A549 (cell line): ENCODE measurements around the gene BRAF. TPM values are rescaled to one million over a fixed set of nuclear protein-coding genes. Genes with fewer than 3 reads are reported as not detected.

ENCODE experiments used
- ATAC-seq, 2 experiments: fragments of 200-7000 bp in 1 of 2; fragments of >200 bp in 1 of 2; cut with Nextera tagmentation in 1 of 2; cut with Tn5 transposase in 1 of 2; 3 replicates each; pipeline versions ENCODE4 v1.8.0 to v1.9.1; 2018 to 2020; ENCODE audit warnings: mild to moderate bottlenecking in 1 of 2, moderate library complexity in 1 of 2
- CTCF ChIA-PET: fragments of 300-600 bp; sonication (Branson Sonifier 250); formaldehyde crosslinking; extraction: SDS; loops from one replicate; lab custom pipeline; 2021; ENCODE audit warnings: antibody characterized with exemption, inconsistent platforms; lab: Yijun Ruan, JAX
- POLR2A ChIA-PET: fragments of 350-600 bp; formaldehyde crosslinking; extraction: SDS; loops from one replicate; lab custom pipeline; 2021; ENCODE audit warnings: antibody characterized with exemption, inconsistent platforms; lab: Yijun Ruan, JAX
- DNase-seq, 2 experiments: peaks; one replicate each; pipeline versions ENCODE4 v3.0.0 to v3.0.0-alpha.2; 2011 to 2016; ENCODE audit warnings: low read depth in 1 of 2, low spot score in 1 of 2
- FAIRE-seq: peaks from 2 replicates; lab custom pipeline; 2011; peaks lifted over from hg19 to GRCh38; lab: Jason Lieb, UNC
- H3K27ac ChIP-seq, 2 experiments: fragments of >200 bp; sonication (Bioruptor Twin); formaldehyde crosslinking; 3 replicates each; pipeline ENCODE4 v1.5.1; 2016 to 2017
- H3K4me1 ChIP-seq: fragments of >200 bp; sonication (Bioruptor Twin); formaldehyde crosslinking; 3 replicates; pipeline ENCODE4 v1.6.1; 2016
- H3K4me2 ChIP-seq: fragments of >200 bp; sonication (Bioruptor Twin); formaldehyde crosslinking; 3 replicates; pipeline ENCODE4 v1.6.1; 2016
- H3K4me3 ChIP-seq: fragments of >200 bp; sonication (Bioruptor Twin); formaldehyde crosslinking; 3 replicates; pipeline ENCODE4 v1.5.1; 2016
- H3K9me3 ChIP-seq: fragments of >200 bp; sonication (Bioruptor Twin); formaldehyde crosslinking; 3 replicates; pipeline ENCODE4 v1.6.1; 2016
- ATOH8 ChIP-seq: fragments of 250-450 bp; sonication (Bioruptor Pico); IDR thresholded peaks from 2 replicates; pipeline ENCODE4 v1.5.0; 2020; ENCODE audit warnings: low read depth, mild to moderate bottlenecking, moderate library complexity
- CEBPB ChIP-seq, 2 experiments: fragments of >200 bp in 1 of 2; sonication (Bioruptor Twin) in 1 of 2; formaldehyde crosslinking in 1 of 2; IDR thresholded peaks; 2 replicates each; pipeline ENCODE4 v1.6.1; 2012 to 2016
- EHF ChIP-seq: fragments of 250-450 bp; sonication (Bioruptor Pico); IDR thresholded peaks from 2 replicates; pipeline ENCODE4 v1.5.0; 2020; ENCODE audit warnings: mild to moderate bottlenecking
- ELK1 ChIP-seq: fragments of 150-350 bp; IDR thresholded peaks from 2 replicates; pipeline ENCODE4 v1.6.1; 2014; ENCODE audit warnings: low read depth, mild to moderate bottlenecking, low read length
- FOXS1 ChIP-seq: fragments of 250-450 bp; sonication (Bioruptor Pico); IDR thresholded peaks from 2 replicates; pipeline ENCODE4 v1.5.0; 2020; ENCODE audit warnings: mild to moderate bottlenecking, moderate library complexity
- GATA3 ChIP-seq: IDR thresholded peaks from 2 replicates; pipeline ENCODE4 v1.6.1; 2012; ENCODE audit warnings: borderline replicate concordance
- HES2 ChIP-seq: fragments of >200 bp; sonication (Bioruptor Twin); formaldehyde crosslinking; IDR thresholded peaks from 2 replicates; pipeline ENCODE4 v1.6.1; 2016
- HMGXB4 ChIP-seq: fragments of 250-450 bp; sonication (Bioruptor Pico); IDR thresholded peaks from 2 replicates; pipeline ENCODE4 v1.5.0; 2021; ENCODE audit warnings: mild to moderate bottlenecking, moderate library complexity, borderline replicate concordance
- HOXB13 ChIP-seq: fragments of 250-450 bp; sonication (Bioruptor Pico); IDR thresholded peaks from 2 replicates; pipeline ENCODE4 v1.5.0; 2020; ENCODE audit warnings: low read depth, mild to moderate bottlenecking, moderate library complexity
- HOXB5 ChIP-seq: fragments of 250-450 bp; sonication (Bioruptor Pico); IDR thresholded peaks from 2 replicates; pipeline ENCODE4 v1.5.0; 2020; ENCODE audit warnings: mild to moderate bottlenecking, moderate library complexity
- JUNB ChIP-seq: fragments of >200 bp; sonication (Bioruptor Twin); formaldehyde crosslinking; IDR thresholded peaks from 2 replicates; pipeline ENCODE4 v1.6.1; 2016
- KDM1A ChIP-seq: fragments of 200-600 bp; sonication (generic); IDR thresholded peaks from 2 replicates; pipeline ENCODE4 v1.6.1; 2016; ENCODE audit warnings: low read depth, mild to moderate bottlenecking
- MAFK ChIP-seq: fragments of 450-650 bp; IDR thresholded peaks from 2 replicates; pipeline ENCODE4 v1.6.1; 2014; ENCODE audit not compliant: partially characterized antibody
- MYC ChIP-seq: IDR thresholded peaks from 2 replicates; pipeline ENCODE4 v1.6.1; 2012; ENCODE audit warnings: mild to moderate bottlenecking, inconsistent platforms, low read length, improper control_type of control experiment, borderline replicate concordance
- NR3C1 ChIP-seq: fragments of >200 bp; sonication (Bioruptor Twin); formaldehyde crosslinking; IDR thresholded peaks from 3 replicates; pipeline ENCODE4 v1.6.1; 2017
- PBX3 ChIP-seq: IDR thresholded peaks from 2 replicates; pipeline ENCODE4 v1.6.1; 2012
- PHF8 ChIP-seq: fragments of 200-600 bp; sonication (generic); IDR thresholded peaks from 2 replicates; pipeline ENCODE4 v1.6.1; 2016; ENCODE audit warnings: low read depth, mild to moderate bottlenecking, antibody characterized with exemption, moderate library complexity, borderline replicate concordance
- POLR2AphosphoS2 ChIP-seq: conservative IDR thresholded peaks from 2 replicates; pipeline ENCODE4 v1.6.1; 2012; ENCODE audit warnings: low read length, improper control_type of control experiment, inconsistent platforms
- RNF2 ChIP-seq: fragments of 200-600 bp; sonication (generic); IDR thresholded peaks from 2 replicates; pipeline ENCODE4 v1.6.1; 2016; ENCODE audit warnings: low read depth, mild to moderate bottlenecking, antibody characterized with exemption, moderate library complexity, borderline replicate concordance
- SREBF2 ChIP-seq: fragments of 450-650 bp; IDR thresholded peaks from 2 replicates; pipeline ENCODE4 v1.6.1; 2014; ENCODE audit warnings: mild to moderate bottlenecking, moderate library complexity
- TP53 ChIP-seq: fragments of 250-450 bp; sonication (Bioruptor Pico); IDR thresholded peaks from 2 replicates; pipeline ENCODE4 v1.5.0; 2021; ENCODE audit warnings: mild to moderate bottlenecking, moderate library complexity
- USF2 ChIP-seq: fragments of 450-650 bp; IDR thresholded peaks from 2 replicates; pipeline ENCODE4 v1.6.1; 2014; ENCODE audit warnings: antibody characterized with exemption
- WGBS: methylation state at CpG from one replicate; pipeline ENCODE4 v1.1.6; 2017; ENCODE audit errors: missing lambda C conversion rate; 5-methylcytosine and 5-hydroxymethylcytosine counted together
- polyA plus RNA-seq, 4 experiments: library from polyadenylated mRNA; depleted of rRNA in 3 of 4; stranded (reverse); fragments of >200 nt; fragmentation: RNase III in 1 of 4; extraction: RNeasy Plus Mini Kit Qiagen cat#74134 plus additional on column Dnase treatment in 1 of 4; gene quantifications; 2 replicates in 3 of 4; 3 replicates in 1 of 4; pipeline ENCODE4 v1.2.3, GENCODE V29; 2011 to 2017

The BRAF gene
- polyA plus RNA-seq, 2 of the 4 experiments (the other 2 are of a cell fraction): 6.1 to 19.7 TPM

GRCh38 chr7:140903741-140904480 is 20.8 kb downstream of the BRAF start (continued):
- no peak for TF ChIP-seq RNF2
- no peak for TF ChIP-seq GATA3
- no peak for TF ChIP-seq PHF8
- no peak for TF ChIP-seq ELK1

GRCh38 chr7:140902303-140902953 is 22.3 kb downstream of the BRAF start:
- CTCF ChIA-PET: interaction anchor here (1.0 kb wide), 2 partner anchors 16 to 22 kb away, joined by 3 read pairs; partner anchors contain the start of gene BRAF
- ATAC-seq: no peak
- H3K4me2 ChIP-seq: no peak overlapping the region
- H3K9me3 ChIP-seq: no peaks in the 10 kb centered on the region
- FAIRE-seq: no peak
- POLR2A ChIA-PET: no interaction called here
- H3K4me1 ChIP-seq: peaks cover 7% of the 10 kb centered on the region; the same call in 1 of the 3 replicates
- WGBS: 93% methylated on average over 2 of the region's 2 CpGs
- DNase-seq: no peak
- H3K4me3 ChIP-seq: no peak overlapping the region
- no peak for TF ChIP-seq MYC
- no peak for TF ChIP-seq FOXS1
- no peak for TF ChIP-seq TP53
- TF ChIP-seq HES2: no peak
- no peak for TF ChIP-seq SREBF2
- TF ChIP-seq POLR2AphosphoS2: no peak
- TF ChIP-seq HMGXB4 (CRISPR knock-in tag): no peak
- no peak for TF ChIP-seq JUNB
- no peak for TF ChIP-seq CEBPB (IDR thresholded peaks at IDR 0.05)
- no peak for TF ChIP-seq USF2
- TF ChIP-seq HOXB5 (CRISPR knock-in tag): no peak
- no peak for TF ChIP-seq PBX3
- no peak for TF ChIP-seq HOXB13 (CRISPR knock-in tag)
- no peak for TF ChIP-seq ATOH8 (CRISPR knock-in tag)
- no peak for TF ChIP-seq NR3C1
- TF ChIP-seq MAFK: no peak
- TF ChIP-seq RNF2: no peak
- TF ChIP-seq PHF8: no peak
- no peak for TF ChIP-seq KDM1A
- no peak for TF ChIP-seq EHF (CRISPR knock-in tag)
- H3K27ac ChIP-seq: no peak overlapping the region
